Lower lobe of right lung (tissue), 2 donors: Measurements from ENCODE around the gene GNMT. TPM values are rescaled to one million over a fixed set of nuclear protein-coding genes. Genes with fewer than 3 reads are reported as not detected.
"Not testable (repeated sequence)": the region's sequence is repeated elsewhere in the genome, so short reads cannot be mapped to it uniquely, and the experiment has no call there.

Experiments
- ATAC-seq, 2 donors: fragments of 200-7000 bp; cut with Tn5 transposase; one replicate each; pipeline ENCODE4 v1.9.1; 2020 to 2022; ENCODE audit warnings: mild to moderate bottlenecking in 2 of 2, moderate library complexity in 2 of 2
- DNase-seq: peaks from one replicate; pipeline ENCODE4 v3.0.0-alpha.2; 2020
- H3K27ac ChIP-seq: fragments of 200-600 bp; one replicate; pipeline ENCODE4 v1.8.0; 2022
- H3K27me3 ChIP-seq: fragments of 200-600 bp; one replicate; pipeline ENCODE4 v1.8.0; 2022; ENCODE audit warnings: low read depth
- H3K36me3 ChIP-seq: fragments of 200-600 bp; one replicate; pipeline ENCODE4 v1.8.0; 2022; ENCODE audit warnings: mild to moderate bottlenecking
- H3K4me1 ChIP-seq: fragments of 200-600 bp; one replicate; pipeline ENCODE4 v1.8.0; 2022
- H3K4me3 ChIP-seq: fragments of 200-600 bp; one replicate; pipeline ENCODE4 v1.8.0; 2022; ENCODE audit warnings: mild to moderate bottlenecking
- H3K9me3 ChIP-seq: fragments of 200-600 bp; one replicate; pipeline ENCODE4 v1.8.0; 2022
- CTCF ChIP-seq: fragments of 200-600 bp; IDR thresholded peaks from one replicate; pipeline ENCODE4 v1.8.0; 2022; ENCODE audit warnings: antibody characterized with exemption, mild to moderate bottlenecking
- intact Hi-C: fragments of 100-400 bp; cut with DNase I; formaldehyde crosslinking; loops from one replicate; pipeline ENCODE4 v1.11.0; 2022
- total RNA-seq: library from RNA; stranded (reverse); fragmentation: NEBNext Ultra II Directional; extraction: Animal tissue kit (Norgen Biotek cat#: 25700); gene quantifications from one replicate; pipeline ENCODE4 v1.2.1, GENCODE V29; 2021
- donor health status: DM: no; HTN: yes; CAD: no; lungs with severe emphysema.

GNMT gene
- total RNA-seq, 1 donor from 2014 or later, result 2.4 TPM

- H3K36me3 ChIP-seq, result peaks cover 70% of the 10 kb centered on the region
- no peak for ATAC-seq
- intact Hi-C loops, result no loop called here
Measured at GRCh38 chr6:42938428-42938796, 22.1 kb upstream of the GNMT start.

GRCh38 chr6:42938987-42939809 lies 21.4 kb upstream of the GNMT start:
- no peak for TF ChIP-seq CTCF
- H3K27ac ChIP-seq, result no peak overlapping the region
- H3K36me3 ChIP-seq, result peaks cover 76% of the 10 kb centered on the region
- intact Hi-C loops, result no loop called here
- no peaks in the 10 kb centered on the region for H3K9me3 ChIP-seq
- no peaks in the 10 kb centered on the region for H3K27me3 ChIP-seq
- no peak for DNase-seq
- H3K4me1 ChIP-seq, result peaks cover under 1% of the 10 kb centered on the region
- ATAC-seq, result peak in 1 of 2 donors; percentile 34
- H3K4me3 ChIP-seq, result no peak overlapping the region

More at GRCh38 chr6:42938428-42938796, 22.1 kb upstream of the GNMT start:
- Histone ChIP-seq H3K27ac (no peak overlapping the region), H3K9me3 (no peaks in the 10 kb centered on the region), H3K4me1 (peaks cover 8% of the 10 kb centered on the region), H3K4me3 (no peak overlapping the region), H3K27me3 (no peaks in the 10 kb centered on the region)
- TF ChIP-seq CTCF, result no peak
- DNase-seq, result no peak

- no peak overlapping the region for H3K27ac ChIP-seq
- H3K4me1 ChIP-seq, result no peaks in the 10 kb centered on the region
- no peak for TF ChIP-seq CTCF
- H3K4me3 ChIP-seq, result no peak overlapping the region
- H3K9me3 ChIP-seq, result no peaks in the 10 kb centered on the region
- H3K36me3 ChIP-seq, result peaks cover 72% of the 10 kb centered on the region
- ATAC-seq (no peak), DNase-seq (no peak)
- H3K27me3 ChIP-seq, result no peaks in the 10 kb centered on the region
- intact Hi-C loops, result no loop called here
Measured at GRCh38 chr6:42939810-42940167, 20.8 kb upstream of the GNMT start.

- TF ChIP-seq CTCF, result no peak
- intact Hi-C loops, result no loop called here
- no peak for ATAC-seq
- Histone ChIP-seq H3K4me3 (no peak overlapping the region), H3K4me1 (no peaks in the 10 kb centered on the region), H3K36me3 (peaks cover 64% of the 10 kb centered on the region), H3K9me3 (no peaks in the 10 kb centered on the region), H3K27me3 (no peaks in the 10 kb centered on the region), H3K27ac (no peak overlapping the region)
- no peak for DNase-seq
Measured at GRCh38 chr6:42940493-42941045, 20.0 kb upstream of the GNMT start.

- H3K36me3 ChIP-seq, result peaks cover 56% of the 10 kb centered on the region
- intact Hi-C loops, H3K27me3 ChIP-seq, H3K4me3 ChIP-seq, H3K4me1 ChIP-seq, H3K9me3 ChIP-seq, DNase-seq, H3K27ac ChIP-seq: not testable (repeated sequence)
- peak; percentile 15 to 64 for ATAC-seq
Measured at GRCh38 chr6:42941356-42941755, 19.2 kb upstream of the GNMT start.

DNA sequence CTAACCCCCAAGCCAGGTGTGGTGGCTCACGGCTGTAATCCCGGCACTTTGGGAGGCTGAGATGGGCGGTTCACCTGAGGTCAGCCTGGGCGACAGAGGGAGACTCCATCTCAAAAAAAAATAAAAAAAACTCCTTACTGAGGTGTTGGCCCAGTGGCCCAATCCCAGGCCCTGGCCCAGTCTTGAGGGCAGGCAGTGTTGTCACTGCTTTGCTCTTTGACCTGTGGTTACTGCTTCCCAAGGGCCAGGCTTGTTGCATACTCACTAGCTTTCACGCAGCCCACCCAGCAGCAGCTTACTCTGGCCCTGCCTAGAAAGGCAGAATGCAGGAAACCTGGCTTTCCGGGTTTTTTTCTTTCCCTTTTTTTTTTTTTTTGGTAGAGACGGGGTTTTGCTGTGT lies 18.1 kb upstream of the GNMT start:
- intact Hi-C loops, result no loop called here
- Histone ChIP-seq H3K4me1 (no peaks in the 10 kb centered on the region), H3K27ac (no peak overlapping the region), H3K9me3 (no peaks in the 10 kb centered on the region), H3K27me3 (no peaks in the 10 kb centered on the region), H3K36me3 (peaks cover 45% of the 10 kb centered on the region), H3K4me3 (no peak overlapping the region)
- DNase-seq (no peak), ATAC-seq (no peak)
- TF ChIP-seq CTCF, result no peak
